Activated T-helper 1 cell treated with Interleukin-2 at 50 U/mL for 16 hours (primary cell): Measurements from ENCODE around the gene NXPH1.
"Not testable (repeated sequence)": the region's sequence is repeated elsewhere in the genome, so short reads cannot be mapped to it uniquely, and the experiment has no call there.

ENCODE experiments used
- DNase-seq: peaks from one replicate; pipeline ENCODE4 v3.0.0-alpha.2; 2020; ENCODE audit warnings: low read depth

The NXPH1 gene

DNA sequence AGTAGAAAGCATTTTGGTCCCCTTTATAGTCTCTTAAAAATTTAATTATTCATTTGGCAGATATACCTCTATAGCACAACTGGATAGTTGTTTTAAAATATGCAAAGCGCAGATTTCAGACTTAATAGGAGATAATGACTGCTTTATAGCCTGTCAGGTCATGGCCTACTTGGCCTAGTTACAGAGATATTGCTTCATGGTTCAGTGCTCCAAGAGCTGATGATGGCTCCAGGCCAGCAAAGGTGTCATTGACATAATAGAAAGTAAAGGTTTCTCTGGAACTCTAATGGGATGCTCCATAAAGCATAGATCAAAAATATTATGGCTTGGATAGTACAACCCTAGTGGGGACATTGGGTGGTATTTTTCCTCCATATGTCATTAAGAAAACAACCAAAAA, 285.7 kb downstream of the NXPH1 start:
- no peak for DNase-seq

DNA sequence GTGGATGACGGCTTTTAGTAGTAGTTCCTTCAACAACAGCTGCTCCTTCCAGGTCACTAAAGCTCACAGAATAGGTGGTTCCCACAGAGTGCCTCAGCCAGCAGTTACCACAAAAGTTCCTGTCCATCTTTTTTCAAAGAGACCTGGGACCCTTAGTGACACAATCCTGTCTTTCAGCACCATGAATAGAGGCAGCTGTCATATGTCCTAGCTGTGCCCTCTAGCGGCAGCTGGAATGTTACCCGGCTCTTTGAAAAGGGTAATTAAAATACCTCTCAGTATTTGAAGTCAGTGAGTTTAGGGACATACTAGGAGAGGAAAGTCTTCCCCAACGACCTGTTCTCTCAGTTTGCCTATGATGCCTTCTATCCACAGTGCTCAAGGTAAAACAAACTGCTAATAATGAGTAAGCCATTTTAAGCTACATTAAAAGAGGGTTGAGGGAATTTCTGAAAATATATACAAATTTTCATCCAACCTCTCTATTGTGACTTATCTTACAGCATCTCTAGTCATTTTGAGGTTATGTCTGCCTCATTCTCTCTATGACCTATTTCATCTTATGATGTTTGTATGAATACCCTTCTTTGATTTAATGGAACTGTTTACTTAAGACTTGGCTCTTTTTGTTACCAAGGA, 290.8 kb downstream of the NXPH1 start:
- no peak for DNase-seq

DNA sequence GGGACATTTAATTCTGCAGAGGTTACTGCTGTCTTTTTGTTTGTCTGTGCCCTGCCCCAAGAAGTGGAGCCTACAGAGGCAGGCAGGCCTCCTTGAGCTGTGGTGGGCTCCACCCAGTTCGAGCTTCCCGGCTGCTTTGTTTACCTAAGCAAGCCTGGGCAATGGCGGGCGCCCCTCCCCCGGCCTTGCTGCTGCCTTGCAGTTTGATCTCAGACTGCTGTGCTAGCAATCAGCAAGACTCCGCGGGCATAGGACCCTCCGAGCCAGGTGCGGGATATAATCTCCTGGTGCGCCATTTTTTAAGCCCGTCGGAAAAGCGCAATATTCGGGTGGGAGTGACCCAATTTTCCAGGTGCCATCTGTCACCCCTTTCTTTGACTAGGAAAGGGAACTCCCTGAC, 298.3 kb downstream of the NXPH1 start:
- DNase-seq: not testable (repeated sequence)

DNA sequence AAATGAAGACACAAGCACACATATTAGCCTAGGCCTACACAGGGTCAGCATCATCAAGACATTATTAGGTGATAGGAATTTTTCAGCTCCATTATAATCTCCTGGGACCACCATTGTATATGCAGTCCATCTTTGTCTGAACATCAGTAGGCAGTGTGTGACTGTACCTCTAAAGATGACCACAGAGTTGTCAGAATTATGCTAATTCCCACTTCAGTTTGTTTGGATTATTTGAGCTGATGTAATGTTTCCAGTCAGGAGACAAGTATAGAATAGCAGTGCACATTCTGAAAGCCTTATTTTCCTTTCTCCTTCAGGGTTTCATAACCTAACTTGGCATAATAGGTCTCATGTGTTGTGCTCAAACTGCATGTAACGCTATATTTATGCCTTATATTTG, 306.4 kb downstream of the NXPH1 start:
- no peak for DNase-seq

DNA sequence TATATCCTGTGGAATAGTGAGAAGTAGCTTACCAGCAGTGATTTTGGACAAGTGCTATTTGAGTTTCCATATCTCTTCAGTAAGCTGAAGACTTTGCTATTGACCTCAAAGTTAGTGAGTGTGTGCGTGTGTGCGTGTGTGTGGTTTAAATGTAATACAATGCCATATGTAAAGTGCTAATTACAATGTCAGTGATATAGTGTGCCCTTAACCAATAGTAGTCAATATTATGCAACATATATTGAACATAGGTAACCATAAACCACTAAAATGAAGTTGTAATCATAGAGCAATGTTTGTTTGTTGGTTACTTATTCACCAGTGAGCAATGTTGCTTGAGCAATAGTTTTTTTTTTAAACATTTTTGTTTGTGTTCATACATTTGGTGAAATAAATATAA, 309.4 kb downstream of the NXPH1 start:
- DNase-seq: no peak

DNA sequence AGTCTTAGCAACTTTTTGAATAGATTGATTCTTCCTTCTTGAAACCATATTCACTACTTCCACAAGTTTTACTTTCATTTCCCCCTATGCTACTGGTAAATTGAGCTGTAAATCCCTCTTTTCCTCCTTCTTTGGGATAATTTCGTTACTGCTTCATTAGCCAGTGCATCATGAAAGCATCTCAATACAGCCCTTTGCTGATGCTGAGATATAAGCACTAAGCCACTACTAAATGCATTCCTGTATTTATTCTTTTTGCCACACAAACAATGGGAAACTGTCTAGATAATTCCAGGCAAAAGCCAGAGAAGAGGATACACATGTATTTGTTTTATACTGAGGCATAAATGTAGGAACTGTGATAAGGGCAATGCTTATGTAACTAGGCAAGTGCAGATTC, 313.9 kb downstream of the NXPH1 start:
- no peak for DNase-seq

DNA sequence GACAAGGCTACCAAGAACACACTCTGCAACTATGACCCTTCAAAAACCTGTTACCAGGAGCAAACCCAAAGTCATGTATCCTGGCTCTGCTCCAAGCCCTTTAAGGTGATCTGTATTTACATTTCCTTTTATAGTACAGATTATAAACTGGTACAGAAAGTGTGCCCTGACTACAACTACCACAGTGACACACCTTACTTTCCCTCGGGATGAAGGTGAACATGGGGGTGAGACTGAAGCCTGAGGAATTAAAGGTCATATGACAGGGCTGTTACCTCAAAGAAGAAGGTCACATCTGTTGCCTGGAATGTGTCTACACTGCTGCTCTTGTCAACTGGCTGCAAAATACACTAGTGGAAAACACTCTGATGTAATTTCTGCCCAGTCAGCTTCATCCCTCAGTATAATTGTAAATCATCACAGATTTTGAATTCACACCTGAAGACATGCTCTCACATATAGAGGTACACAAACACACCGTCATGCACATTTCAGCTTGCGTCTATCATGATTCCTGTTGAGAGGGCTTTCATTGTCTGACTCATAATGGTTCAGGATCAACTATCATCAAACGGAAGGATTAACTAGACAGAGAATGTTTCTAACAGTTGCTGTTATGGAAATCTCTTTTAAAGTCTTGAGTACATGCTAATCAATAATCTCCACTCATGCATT, 318.3 kb downstream of the NXPH1 start:
- no peak for DNase-seq

DNA sequence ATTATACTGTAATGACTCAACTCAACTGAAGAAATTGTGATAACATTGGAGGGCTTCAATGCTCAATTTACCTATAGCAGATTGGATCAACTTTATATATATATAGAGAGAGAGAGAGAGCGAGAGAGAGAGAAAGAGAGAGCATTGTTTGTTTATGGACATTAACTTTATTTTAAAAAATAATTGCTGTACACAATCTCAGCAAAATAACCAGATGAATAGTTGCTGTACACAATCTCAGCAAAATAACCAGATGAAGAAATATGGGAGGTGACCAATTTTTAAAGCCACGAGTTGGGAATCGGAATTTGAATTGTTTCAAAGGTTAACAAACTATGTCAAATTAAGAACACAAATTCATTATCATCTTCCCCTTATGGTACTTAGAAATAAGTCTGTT, 319.9 kb downstream of the NXPH1 start:
- DNase-seq: no peak

DNA sequence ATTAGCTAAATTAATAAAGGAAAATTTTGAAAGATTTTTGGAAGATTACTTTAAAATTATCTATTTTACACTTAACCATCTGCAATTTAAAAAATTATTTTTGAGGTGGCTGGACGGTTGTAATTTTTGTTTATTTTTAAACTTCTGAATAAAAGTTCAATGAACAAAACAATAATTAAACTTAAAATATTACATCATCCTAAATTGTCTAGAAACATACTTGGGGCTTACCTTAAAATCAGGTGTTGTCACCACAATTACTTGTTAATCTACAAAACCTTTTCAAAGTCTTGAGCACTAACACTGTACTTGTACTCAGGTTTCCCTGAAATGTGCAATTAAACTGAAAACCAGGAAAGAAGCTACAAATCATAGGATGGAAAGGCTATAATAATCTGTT, 328.3 kb downstream of the NXPH1 start:
- DNase-seq: no peak

DNA sequence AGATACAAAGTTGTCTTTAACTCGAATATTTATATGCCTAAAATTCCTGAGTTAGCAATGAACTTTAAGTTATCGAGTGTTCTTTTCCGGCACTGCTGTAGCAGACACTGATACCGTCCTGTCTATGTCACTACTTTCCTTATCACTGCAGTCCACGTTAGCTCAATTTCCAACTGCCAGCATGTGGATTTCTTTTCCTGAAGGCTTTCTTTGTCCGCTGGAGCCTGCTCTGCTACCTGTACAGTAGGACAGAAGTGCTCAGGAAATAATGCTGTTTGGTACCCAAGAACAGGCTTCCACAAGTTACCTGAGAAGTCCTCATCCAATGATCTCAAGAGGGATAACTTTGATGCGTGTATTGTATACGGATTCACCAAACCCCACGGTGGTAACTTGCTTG, 329.4 kb downstream of the NXPH1 start:
- no peak for DNase-seq

DNA sequence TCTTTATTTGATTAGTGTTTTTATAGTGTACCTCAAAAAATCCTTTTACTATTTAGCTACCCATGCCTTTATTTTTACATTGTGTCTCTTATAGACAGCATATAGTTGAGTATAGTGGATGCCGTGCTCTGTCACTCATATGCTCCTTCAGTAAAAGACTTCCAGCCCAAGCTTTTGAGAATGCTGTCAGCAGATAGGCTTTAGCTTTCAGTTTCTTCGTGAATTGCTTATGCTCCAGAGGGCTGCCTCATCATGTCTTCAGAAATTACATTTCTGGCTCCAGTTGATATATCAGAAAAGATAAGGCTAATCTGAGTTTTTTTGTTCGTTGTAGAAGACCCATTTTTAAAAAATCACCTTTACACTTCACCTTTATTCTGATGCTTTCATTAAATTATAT, 332.0 kb downstream of the NXPH1 start:
- DNase-seq: no peak

DNA sequence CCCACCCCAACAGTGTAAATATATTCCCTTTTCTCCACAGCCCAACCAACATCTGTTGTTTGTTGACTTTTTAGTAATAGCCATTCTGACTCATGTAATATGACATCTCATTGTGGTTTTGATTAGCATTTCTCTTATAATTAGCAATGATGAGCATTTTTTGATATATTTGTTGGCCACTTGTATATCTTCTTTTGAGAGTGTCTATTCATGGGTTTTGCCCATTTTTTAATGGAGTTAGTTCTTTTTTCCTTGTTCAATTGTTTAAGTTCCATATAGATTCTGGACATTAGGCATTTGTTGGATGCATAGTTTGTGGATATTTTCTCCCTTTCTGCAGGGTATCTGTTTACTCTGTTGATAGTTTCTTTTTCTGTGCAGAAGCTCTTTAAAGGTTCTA, 340.1 kb downstream of the NXPH1 start:
- no peak for DNase-seq

DNA sequence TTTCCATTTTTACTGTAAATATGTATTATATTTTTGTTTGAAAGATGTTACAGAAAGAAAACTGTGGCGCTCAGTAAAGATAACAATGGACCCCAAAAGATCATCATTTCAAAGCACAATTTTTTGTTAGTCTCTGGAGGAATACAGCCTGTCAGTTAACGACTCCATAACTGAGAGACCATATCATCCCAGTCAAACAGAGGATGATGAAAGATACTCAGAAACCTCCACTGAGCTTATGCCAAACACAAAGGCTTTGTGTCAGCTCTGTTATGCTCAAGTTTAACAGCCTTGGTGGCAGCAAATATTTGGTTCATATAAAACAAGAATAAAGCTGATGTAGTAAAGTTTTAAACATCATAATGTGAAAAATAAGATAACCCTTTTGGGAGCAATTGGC, 345.1 kb downstream of the NXPH1 start:
- DNase-seq: no peak

DNA sequence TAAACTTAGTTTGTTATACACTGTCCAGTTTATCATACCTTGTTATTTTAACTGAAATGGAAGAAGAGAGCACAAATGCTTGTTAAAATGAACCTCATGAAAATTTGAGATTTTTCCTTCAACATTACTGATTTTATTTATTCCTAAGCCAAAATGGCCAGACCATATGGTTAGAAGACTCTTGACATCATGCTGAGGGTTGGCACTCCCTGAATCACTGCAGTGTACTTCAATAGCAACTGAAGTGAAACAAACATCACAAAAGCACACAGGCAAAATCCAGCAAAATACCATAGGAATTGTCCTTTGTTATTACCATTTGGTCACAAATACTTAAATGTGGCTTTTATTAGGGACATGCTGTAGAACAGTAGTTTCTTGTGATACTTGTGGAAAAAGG, 347.8 kb downstream of the NXPH1 start:
- DNase-seq: no peak

DNA sequence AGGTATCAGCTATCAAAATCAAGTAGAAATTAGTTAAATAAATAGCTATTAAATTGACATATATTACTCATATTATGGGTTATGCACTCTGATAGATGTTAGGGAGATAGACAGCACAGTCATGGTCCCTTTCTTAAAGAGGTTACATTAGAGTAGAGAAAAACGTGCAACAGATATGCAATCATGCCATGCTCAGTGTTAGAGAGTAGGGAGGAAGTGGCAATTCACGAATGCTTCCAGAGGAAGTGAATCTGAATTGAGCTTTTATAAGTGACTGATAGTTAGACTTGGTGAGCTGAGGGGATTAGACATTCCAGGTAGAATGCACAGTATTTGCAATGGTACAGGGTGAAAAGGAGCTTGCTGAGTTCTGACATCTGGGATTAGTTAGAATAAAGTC, 349.8 kb downstream of the NXPH1 start:
- DNase-seq: no peak

DNA sequence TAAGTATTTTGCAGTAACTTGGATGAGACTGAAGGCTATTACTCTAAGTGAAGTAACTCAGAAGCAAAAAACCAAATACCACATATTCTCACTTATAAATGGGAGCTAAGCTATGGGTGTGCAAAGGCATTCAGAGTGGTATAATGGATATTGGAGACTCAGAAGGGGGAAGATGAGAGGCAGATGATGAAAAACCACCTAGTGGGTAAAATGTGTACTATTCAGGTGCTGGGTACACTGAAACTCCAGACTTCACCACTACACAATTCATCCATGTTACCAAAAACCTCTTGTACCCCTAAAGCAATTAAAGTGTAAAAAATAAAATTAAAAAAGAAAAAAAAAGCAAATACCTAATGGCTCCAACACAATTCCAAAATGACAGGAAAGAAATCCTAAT, 351.7 kb downstream of the NXPH1 start:
- no peak for DNase-seq

DNA sequence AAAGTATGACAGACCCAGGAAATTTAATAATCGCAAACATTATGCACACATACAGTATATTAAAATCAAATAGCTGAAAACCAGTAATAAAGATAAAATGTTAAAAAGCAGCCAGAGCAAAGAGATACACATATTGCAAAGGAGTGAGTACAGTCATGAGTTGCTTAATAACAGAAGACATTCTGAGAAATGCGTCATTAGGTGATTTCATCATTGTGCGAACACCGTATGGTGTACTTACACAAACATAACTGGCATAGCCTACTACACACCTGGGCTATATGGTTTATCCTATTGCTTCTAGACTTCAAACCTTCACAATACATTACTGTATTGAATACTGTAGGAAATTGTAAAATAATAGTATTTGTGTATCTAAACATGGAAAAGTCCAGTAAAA, 367.6 kb downstream of the NXPH1 start:
- no peak for DNase-seq
